ENCODE measurements around the gene SENP8.

Gene SENP8

DNA sequence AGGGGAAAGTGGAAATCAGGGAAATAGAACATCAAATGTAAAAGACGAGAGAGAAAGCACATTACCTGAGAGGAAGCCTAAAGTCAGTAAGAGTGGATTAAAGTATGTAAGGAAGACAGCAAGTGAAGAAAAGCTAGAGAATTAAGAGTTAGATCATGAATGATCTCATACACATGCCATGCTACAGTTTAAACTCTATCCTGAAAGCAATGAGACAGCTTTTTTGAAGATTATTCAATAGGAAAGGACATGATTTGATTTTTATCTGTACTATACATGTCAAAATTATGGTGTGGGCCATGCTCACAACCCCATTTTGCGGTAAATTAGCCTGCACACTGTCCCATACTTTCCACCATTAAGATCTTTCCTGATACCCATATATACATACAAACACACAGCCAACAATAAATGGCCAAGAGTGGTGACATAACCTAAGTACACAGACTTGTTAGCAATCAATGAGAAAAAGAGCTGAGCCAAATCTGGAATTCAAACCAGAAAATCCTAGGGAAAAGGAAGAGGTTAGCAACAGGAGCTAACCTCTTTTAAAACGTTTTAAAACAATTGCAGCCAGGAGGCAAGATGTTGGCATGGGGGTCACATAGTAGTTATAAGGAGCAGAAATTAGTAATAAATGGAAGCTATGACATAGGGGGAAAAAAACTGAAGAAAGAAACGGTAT lies 4.7 kb upstream of the SENP8 start:
- DNase-seq, result peak; percentile 8

DNA sequence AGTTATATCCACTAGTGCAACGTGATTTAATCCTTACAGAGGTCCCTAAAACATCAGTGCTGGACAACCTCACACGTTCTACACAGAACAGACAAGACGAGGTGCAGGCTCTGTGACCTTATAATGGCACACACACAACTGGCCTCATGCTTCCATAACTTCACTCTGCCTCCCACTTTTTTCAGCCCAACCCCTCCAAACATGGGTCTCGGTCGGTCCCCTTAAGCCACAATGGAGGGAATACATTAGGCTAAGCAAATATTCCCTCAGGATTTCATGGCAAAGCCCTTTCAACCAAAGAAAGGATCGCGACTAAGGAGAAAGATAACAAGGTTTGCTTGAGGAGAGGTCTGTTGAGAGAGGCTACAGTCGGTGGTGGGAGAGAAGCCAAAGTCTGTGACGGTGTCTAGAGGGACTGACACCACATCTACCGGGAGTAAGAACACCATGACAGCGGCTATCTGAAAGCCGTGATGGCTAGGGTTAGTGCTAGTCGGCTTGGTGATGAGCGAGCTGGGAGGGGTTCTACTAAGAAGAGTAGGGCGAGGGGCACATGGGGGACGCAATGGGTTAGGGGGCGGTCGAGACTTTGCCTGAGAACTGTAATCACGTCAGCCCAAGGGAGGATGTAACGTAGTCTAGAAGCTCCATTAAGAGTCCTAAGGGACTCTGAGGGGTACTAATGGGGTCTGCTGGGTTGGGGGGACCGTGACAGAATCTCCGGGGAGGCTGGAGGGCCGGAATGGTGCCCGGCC lies 1.3 kb upstream of the SENP8 start:
- DNase-seq, result peak; percentile 41

- peak; percentile 77 for DNase-seq
Measured at GRCh38 chr15:72117486-72118016, 652 bp upstream of the SENP8 start.

DNA sequence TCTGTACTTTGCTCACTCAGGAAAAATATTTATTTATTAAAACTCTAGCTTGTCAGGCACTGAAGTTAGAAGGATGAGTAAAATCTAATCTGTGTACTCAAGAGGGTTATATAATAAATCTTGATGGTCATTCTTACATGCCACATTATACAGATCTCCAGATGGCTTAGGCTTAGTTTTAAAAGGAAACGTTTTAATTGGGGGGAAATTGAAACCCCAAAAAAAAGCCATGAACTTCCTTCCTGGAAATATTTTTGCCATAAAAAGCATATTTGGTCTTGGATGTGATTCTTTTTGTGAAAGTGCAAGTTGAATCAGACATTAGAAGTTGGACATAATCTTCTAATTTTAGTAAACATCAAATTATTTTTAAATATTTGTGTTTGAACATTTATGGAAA lies 6.0 kb downstream of the SENP8 start:
- DNase-seq, result no peak

GRCh38 chr15:72127724-72128322 lies 9.6 kb downstream of the SENP8 start:
- no peak for DNase-seq

DNA sequence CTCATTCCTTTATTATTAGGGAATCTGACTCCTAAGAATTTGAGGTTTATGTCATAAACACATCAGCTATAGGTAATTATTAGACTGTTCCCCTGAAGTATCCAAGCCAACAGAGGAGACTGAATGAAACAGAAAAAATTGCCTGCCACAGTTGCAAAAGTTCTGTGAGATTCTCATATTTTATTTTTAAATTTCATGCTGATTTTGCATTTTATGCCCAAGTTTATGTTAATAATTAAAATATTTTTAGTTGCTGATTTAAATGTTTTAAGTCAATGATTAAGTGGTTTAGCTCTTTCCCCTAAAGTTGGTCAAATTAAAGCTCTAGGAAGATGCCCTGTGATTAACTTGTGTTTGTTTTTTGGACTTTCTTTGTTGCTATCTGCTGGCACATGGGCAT lies 10.2 kb downstream of the SENP8 start:
- DNase-seq, result no peak

GRCh38 chr15:72130272-72130671 lies 12.1 kb downstream of the SENP8 start:
- DNase-seq, result no peak

DNA sequence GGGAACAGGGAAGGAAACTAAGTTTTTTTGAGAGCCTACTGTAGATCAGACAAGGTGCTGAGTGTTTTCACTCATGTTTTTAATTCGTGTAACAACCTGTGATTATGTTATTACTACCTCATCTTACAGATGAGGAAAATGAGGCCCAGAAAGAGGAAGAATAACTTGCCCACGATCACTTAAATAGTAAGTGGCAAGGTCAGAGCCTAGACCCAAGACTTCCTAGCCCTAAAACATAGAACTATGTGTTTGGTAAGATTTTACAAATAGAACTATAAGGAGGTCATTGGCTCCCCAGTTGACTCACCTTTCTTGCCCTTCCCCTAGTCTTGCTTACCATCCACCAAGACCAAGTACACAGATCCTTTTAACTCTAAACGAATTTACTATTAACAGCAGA lies 13.7 kb downstream of the SENP8 start:
- DNase-seq, result no peak

DNA sequence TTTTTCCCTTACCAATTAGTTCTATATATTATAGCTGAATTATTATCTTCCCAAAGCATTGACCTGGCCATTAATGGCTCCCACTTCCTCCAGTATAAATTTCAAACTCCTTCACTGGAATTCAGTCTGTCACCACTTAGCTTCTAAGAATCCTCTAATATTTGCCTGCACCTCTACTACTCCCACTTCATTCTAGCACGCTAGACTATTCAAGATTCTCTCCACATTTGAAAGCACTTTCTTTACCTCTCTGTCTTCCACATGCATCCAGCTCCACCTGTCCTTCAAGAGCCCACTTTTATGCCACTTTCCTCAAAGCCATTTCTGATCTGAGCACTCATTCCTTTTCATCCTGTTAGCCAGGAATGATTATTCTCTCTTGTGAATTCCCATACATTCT lies 15.0 kb downstream of the SENP8 start:
- DNase-seq, result no peak

DNA sequence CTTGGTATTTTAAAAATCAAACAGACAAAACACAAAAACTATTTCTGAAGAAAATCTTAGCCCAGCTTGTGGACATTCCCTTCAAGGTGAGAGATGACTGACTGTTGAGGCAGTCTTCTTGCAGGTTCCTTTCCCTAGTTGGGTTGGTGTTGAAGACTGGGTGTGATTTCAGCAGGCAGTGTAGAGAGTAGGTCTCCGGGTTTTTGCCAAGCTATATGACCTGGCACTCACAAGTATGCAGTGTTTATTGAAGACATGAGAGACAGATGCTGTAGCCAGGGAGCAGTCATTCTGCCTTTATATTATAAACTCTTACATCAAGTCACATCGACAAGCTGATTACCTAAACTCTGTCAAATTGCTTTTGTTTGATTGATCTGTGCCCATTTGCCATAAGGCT lies 17.5 kb downstream of the SENP8 start:
- no peak for DNase-seq

- DNase-seq, result no peak
Measured at GRCh38 chr15:72136170-72137051, 18.2 kb downstream of the SENP8 start.

DNA sequence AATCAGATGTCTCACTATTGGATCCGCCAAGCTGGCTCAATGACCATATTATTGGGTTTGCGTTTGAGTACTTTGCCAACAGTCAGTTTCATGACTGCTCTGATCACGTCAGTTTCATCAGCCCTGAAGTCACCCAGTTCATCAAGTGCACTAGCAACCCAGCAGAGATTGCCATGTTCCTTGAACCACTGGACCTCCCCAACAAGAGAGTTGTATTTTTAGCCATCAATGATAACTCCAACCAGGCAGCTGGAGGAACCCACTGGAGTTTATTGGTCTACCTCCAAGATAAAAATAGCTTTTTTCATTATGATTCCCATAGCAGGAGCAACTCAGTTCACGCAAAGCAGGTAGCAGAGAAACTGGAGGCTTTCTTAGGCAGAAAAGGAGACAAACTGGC lies 21.5 kb downstream of the SENP8 start:
- DNase-seq, result no peak

- DNase-seq, result no peak
Measured at GRCh38 chr15:72140088-72140487, 21.9 kb downstream of the SENP8 start.

DNA sequence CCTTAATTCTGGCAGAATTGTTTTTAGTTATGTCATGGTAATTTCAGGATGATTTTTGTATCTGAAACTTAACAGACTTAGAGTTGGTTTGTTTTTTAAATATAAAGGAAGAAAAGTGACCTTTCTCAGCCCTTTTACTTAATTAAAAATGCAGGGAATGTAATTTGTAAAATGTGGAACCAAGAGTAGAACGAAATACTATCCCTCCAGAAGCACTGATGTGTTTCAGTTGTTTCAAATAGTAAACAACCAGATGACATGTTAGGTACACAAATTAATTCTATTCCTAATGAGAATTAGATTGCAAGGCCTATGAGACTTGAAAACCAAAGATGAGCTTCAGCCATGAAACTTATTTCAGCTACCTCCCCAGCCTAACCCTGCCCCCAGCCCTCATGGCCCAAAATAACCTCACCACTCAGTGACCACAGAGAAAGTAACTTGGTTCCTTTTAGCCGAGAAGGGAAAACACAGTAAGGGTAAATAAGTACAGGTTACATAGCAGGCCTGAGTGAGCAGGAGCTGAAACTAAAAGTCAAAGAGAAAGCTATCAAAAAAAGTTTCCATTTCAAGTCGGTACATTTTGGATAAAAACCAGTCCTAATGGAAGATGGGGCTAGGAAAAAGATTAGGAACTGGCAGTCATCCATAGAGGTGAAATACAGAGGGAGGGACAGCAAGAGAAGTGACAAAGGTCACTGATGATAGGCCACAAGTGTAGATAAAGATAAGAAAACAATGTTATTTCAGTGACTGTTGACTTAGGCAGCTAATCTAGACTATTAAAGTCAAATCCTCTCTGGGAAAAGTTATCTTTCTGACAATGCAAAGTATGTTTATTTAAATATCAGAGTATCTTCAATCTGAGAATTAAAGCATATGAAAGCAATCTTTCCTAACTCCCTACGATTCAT lies 23.2 kb downstream of the SENP8 start:
- DNase-seq, result no peak

DNA sequence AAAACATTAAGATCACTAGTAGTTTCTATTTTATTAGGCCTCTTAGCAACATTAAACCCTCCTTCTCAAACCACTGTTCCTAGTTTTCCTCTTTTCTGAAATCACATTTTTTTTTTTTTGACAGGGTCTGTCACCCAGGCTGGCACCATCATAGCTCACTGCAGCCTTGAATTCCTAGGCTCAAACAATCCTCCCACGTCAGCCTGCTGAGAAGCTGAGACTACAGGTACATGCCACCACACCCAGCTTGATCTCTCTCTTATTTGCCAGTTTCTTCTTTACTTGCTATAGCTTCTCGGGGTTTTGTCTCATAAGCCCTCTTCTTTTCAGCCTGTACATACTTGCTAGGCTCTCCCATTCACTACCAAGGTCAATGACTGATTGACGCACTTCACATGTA lies 28.0 kb downstream of the SENP8 start:
- no peak for DNase-seq

GRCh38 chr15:72146934-72147333 lies 28.7 kb downstream of the SENP8 start:
- no peak for DNase-seq

- no peak for DNase-seq
Measured at GRCh38 chr15:72147418-72147817, 29.2 kb downstream of the SENP8 start.

GRCh38 chr15:72153269-72154000 lies 35.2 kb downstream of the SENP8 start:
- no peak for DNase-seq

- DNase-seq, result no peak
Measured at GRCh38 chr15:72154316-72154715, 36.1 kb downstream of the SENP8 start.

GRCh38 chr15:72155003-72155621 lies 36.9 kb downstream of the SENP8 start:
- peak; percentile 68 for DNase-seq

Measured in DMS53 (cell line).